ENCODE results near the gene DPPA2.
"Not testable (repeated sequence)": the region's sequence is repeated elsewhere in the genome, so short reads cannot be mapped to it uniquely, and the experiment has no call there.

The DPPA2 gene, protein sequence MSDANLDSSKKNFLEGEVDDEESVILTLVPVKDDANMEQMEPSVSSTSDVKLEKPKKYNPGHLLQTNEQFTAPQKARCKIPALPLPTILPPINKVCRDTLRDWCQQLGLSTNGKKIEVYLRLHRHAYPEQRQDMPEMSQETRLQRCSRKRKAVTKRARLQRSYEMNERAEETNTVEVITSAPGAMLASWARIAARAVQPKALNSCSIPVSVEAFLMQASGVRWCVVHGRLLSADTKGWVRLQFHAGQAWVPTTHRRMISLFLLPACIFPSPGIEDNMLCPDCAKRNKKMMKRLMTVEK

GRCh38 chr3:109316162-109316730, at the start of gene DPPA2:
Gene DPPA2 (minus strand): TSS chr3:109316517. CDS start chr3:109314542, 1,975 bp downstream.
- DNase-seq (ENCODE audit: low read depth, low spot score) = no peak

GRCh38 chr3:109364088-109364487, 47.8 kb upstream of the DPPA2 start:
- no peak for DNase-seq (ENCODE audit: low read depth, low spot score)

- no peak for DNase-seq (ENCODE audit: low read depth, low spot score)
Observed at GRCh38 chr3:109363634-109364033, 47.3 kb upstream of the DPPA2 start.

DNA sequence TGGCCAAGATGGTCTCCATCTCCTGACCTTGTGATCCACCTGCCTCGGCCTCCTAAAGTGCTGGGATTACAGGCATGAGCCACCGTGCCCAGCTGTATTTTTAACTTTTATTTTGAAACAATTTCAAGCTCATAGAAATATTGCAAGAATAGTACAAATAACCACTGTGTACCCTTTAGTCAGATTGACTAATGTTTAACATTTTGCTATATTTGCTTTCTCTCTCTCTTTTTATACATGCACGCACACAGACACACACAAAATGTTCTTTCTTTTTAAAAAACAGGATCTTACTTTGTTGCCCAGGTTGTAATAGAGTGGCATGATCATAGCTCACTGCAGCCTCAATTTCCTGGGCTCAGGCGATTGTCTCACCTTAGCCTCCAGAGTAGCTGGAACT, 46.5 kb upstream of the DPPA2 start:
- DNase-seq (ENCODE audit: low read depth, low spot score) = no peak

DNA sequence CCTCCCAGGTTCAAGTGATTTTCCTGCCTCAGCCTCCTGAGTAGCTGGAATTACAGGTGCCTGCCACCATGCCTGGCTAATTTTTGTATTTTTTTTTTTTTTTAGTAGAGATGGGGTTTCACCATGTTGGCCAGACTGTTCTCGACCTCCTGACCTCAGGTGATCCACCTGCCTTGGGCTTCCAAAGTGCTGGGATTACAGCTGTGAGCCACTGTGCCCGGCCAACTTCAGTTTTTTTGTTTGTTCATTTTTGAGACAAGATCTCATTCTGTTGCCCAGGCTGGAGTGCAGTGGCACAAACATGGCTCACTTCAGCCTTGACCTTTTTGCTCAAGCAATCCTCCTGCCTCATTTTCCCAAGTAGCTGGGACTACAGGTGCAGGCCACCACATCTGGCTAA, 42.5 kb upstream of the DPPA2 start:
- DNase-seq (ENCODE audit: low read depth, low spot score) = not testable (repeated sequence)

DNA sequence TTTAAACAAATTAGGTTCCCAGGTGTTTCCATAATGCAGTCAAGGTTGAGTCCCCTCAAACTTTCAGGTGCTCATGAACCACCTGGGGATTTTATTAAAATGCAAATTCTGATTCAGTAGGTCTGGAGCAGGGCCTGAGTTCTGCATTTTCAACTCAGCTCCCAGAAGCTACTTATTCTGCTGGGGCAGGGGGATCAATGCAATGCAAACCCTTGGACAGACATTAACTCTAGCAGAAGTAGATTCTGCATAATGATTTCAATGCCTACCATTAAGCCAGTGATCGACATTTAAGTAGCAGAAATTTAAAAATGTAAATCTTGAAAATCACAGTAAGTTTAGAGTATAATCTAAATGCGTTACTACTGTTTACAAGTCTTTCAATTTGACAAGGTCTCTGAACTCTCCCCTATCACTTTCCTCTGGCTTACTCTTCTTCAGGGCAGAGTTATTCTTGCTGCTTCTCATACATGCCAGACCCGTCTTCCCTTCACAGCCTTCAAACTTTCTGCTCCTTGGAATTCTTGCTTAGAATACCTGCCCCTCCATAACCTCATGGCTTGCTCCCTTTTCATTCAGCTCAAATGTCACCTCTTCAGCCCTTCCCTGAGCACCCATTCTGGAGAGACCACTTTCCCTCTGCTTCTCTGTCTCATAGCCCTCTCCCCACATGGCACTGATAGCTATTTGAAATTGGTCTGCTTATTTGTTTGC, 40.3 kb upstream of the DPPA2 start:
- DNase-seq (ENCODE audit: low read depth, low spot score) = no peak

GRCh38 chr3:109355625-109356441, 39.5 kb upstream of the DPPA2 start:
- no peak for DNase-seq (ENCODE audit: low read depth, low spot score)

- no peak for DNase-seq (ENCODE audit: low read depth, low spot score)
Observed at GRCh38 chr3:109353057-109353456, 36.7 kb upstream of the DPPA2 start.

GRCh38 chr3:109351231-109351630, 34.9 kb upstream of the DPPA2 start:
- no peak for DNase-seq (ENCODE audit: low read depth, low spot score)

DNA sequence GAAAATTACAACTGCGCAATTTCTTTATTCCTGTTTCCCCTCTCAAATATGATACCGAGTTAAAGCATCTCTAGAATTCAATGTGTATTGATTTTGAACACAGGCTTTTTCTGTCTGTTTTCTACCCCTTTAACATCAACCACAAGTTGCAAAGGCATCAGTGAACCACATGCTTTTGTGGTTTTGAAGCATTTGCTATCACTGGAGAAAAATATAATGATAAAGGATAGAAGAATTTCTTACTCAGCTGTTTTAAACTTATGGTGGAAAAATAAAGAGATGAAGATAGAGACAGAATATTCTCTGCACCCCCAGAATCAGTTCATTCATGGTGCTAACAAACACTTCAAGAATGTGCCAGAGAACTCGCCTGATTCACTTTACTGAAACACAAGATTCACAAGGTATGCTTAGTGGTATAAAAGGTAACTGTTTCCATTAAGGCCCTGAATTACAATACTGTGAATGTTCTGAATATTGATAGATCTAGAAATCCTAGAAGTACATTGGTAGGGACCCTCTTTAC, 30.5 kb upstream of the DPPA2 start:
- no peak for DNase-seq (ENCODE audit: low read depth, low spot score)

DNA sequence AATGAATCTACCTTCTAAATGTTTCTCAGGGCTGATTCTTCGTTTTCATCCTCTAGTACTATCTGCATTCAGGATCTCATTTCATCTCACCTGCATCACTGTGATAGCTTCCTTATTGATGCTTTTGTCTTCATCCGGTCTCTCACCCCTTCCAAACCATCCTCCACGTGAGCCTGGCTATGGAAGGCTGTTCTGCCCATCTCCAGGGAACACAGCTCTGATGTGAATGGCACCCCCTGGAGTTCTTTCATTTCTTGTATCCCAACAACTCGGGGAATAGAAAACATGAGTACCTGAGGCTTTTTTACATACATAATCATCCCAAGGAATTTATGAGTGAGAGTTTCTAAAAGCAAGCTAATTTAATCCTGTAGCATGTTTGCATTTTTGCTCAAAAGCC, 29.8 kb upstream of the DPPA2 start:
- DNase-seq (ENCODE audit: low read depth, low spot score) = no peak

DNA sequence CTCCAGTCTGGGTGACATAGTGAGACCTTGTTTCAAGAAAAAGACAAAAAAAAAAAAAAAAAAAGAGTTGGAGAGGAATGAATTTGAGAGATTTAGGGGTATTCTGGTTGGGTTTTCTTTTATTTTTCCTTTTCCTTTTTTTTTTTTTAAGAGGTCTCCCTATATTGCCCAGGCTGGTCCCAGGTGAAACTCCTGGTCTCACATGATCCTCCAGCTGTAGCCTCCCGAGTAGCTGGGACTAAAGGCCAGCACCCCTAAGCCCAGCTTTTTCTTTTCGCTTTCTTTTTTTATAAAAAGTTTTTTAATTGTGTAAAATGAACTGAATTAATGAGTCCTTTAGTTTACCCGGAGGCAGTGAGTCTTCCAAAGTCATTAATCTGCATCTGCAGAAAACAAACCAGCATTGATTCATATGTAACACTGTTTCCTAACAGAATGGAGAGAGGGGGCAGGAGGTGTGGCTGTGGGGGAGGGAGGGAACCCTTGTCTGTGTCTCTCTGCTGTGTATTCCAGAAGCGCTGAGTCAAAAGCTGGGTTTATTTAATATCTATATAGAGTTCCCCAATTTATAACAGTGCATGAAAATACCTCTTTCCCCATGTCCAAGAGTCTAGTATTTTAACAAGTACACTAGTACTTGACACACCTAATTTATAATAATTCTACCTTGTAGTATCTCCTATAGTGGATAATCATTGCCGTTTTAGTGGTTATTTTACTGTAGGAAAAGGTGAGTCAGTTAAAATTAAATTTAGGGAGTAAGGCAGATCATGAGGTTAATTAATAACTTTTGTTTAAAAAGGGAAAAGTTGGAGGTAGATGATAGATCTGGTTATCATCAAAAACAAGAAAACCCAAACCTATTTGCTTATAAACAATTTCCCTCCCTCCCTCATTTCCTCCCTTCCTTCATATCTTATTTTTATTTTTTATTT, 23.7 kb upstream of the DPPA2 start:
- no peak for DNase-seq (ENCODE audit: low read depth, low spot score)

- no peak for DNase-seq (ENCODE audit: low read depth, low spot score)
Observed at GRCh38 chr3:109339197-109339596, 22.9 kb upstream of the DPPA2 start.

DNA sequence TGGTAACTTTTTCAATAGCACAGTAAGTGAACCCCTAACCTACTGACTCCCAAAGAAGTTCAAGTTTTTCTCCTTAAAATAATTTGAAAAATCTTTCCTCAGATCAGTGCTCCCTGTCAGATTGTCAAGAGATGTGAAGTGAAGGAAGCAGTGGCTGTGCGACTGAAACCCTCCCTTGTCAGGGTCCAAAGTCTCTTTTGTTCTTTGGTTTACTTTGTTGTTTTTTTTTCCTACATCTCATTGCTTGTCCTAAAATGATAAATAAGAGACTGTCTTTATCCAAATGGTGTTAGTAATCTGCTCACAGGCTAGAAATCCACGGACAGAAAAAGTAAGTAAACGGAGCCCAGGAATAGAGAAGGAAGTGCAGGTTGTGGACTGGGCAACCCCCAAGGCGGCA, 22.0 kb upstream of the DPPA2 start:
- no peak for DNase-seq (ENCODE audit: low read depth, low spot score)

DNA sequence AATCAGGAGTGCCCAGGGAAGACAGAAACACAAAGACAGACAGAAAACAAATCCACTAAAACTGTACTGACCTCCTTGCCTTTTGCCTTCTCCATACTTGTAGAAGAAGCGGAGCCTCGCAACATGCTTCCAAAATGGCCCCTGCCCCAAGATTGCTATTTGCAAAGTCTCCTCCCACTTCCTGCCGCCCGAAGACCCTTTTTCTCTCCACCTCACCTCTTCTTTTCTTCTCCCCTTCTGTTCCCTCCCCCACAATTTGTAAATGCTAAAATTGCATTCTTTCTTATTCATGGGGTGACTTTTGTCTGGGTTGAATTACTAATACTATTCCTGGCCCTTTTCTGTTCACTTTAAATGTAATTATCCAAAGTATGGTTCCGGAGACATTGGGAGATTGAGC, 21.1 kb upstream of the DPPA2 start, which contains the start of gene DPPA4:
Gene DPPA4 (minus strand): TSS at position 154 of the 400 bp plus-strand sequence. CDS start 29 bp downstream, at position 125.
- no peak for DNase-seq (ENCODE audit: low read depth, low spot score)

- no peak for DNase-seq (ENCODE audit: low read depth, low spot score)
Observed at GRCh38 chr3:109336291-109336861, 20.1 kb upstream of the DPPA2 start.

GRCh38 chr3:109334572-109334971, 18.3 kb upstream of the DPPA2 start:
- no peak for DNase-seq (ENCODE audit: low read depth, low spot score)

GRCh38 chr3:109331692-109332091, 15.4 kb upstream of the DPPA2 start:
- DNase-seq (ENCODE audit: low read depth, low spot score) = no peak

DNA sequence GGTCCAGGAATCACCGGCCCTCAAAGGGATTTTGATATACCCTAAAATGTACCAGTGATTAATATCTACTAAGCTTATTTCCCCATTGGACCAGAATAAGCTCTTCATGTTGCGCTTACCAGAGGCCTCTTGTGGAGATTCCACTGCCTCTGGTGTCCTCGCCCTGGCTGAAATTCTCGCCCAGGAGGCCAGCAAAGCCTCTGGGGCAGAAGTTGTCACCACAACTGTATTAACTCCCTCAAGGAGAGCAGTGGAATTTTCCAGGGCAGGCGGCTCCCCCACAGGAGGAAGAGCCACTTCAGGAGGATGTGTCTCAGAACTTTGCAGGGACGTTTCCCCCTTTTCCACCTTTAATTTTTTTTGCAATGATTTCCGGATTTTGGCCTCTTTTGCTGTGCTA, 14.1 kb upstream of the DPPA2 start:
- no peak for DNase-seq (ENCODE audit: low read depth, low spot score)

- DNase-seq (ENCODE audit: low read depth, low spot score) = no peak
Observed at GRCh38 chr3:109328202-109328601, 11.9 kb upstream of the DPPA2 start.

Measured in activated CD4-positive, CD25-positive, alpha-beta regulatory T cell treated with anti-CD3 and anti-CD28 coated beads, Interleukin-2, amount 50 U/mL, for 16 hours (primary cell).